GM18867 (cell line): Measurements from ENCODE around the gene GLIPR2.
"Not testable (repeated sequence)": the region's sequence is repeated elsewhere in the genome, so short reads cannot be mapped to it uniquely, and the experiment has no call there.

Source experiments
- ATAC-seq: cut with Tn5 transposase; IDR thresholded peaks from one replicate; pipeline ENCODE4 v1.9.1; 2021; ENCODE audit warnings: mild to moderate bottlenecking, moderate library complexity; ENCODE audit not compliant: unreplicated experiment

Gene GLIPR2

DNA sequence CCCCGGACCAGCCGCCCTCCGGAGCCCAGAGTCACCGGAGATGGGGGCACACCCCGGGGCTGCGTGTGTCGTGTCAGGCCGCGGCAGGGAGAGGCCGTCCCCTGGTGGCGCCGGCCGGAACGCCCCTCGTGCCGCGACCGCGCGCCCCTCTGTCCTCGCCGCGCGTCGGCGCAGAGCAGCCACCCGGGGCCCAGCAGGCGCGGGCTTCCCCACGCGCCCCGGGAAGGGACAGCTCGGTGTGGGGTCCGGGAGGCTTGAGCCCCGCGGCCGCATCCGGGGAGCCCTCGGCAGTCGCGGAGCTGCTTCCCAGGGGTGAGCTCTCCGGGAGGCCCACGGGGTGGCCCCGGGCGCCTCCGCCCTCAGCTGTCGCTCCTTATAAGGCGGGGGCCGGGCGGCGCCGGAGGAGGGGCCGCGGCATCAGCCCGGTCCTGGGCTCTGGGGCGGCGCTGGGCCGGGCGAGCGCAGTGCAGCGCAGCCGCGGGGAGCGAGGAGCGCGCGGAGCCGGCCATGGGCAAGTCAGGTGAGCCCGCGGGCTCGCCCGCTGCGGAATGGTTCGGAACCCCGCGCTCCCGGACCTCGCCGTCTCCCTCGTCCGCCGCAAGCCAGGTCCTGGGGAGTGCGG, at the start of gene GLIPR2:
GLIPR2 (plus strand) TSS at position 462 of the 622 bp plus-strand sequence; CDS start at position 508, 46 bp downstream.
- ATAC-seq: peak; percentile 94

GRCh38 chr9:36087054-36087453, 49.5 kb upstream of the GLIPR2 start:
- not testable (repeated sequence) for ATAC-seq

GRCh38 chr9:36088020-36088419, 48.5 kb upstream of the GLIPR2 start:
- no peak for ATAC-seq

DNA sequence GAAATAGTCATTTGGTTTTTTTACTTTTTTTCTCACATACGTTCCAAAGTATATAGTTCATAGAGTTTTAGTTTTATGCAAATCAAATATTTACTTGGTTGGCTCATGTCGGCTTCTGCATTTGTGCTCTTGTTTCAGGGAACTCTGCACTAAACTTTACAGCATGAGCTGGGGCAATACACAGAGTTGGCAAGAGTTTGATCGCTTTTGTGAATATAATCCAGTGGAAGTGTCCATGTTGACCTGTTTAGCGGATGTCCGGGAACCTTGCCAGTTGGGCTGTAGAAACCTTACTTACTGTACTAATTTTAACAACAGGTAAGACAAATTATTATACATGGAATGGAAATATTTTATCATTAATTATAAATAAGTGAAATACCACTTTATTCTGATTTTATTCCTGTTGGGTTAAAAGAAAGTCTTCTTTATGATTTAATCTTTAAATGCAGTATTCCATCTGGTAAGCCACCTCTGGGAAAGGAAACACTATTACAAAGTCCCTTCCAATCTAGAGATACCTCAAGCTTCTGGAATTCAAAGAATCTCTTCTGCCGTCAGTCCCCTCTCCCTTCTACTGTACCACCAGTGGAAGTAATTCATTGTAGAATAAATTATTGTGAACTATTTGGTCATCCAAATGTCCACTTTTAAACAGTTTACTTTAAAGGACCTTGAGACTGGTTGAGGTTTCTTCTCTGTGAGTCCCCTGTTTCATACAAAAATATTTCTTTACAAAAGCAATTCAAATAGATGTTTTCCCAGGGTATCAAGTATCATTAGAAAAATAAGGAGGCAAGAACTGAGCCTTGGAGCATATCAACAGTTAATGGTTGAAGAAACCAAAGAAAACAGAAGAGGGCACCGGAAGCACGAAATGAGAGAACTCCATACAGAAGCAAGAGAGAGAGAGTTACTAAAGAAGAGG, 45.2 kb upstream of the GLIPR2 start:
- no peak for ATAC-seq

DNA sequence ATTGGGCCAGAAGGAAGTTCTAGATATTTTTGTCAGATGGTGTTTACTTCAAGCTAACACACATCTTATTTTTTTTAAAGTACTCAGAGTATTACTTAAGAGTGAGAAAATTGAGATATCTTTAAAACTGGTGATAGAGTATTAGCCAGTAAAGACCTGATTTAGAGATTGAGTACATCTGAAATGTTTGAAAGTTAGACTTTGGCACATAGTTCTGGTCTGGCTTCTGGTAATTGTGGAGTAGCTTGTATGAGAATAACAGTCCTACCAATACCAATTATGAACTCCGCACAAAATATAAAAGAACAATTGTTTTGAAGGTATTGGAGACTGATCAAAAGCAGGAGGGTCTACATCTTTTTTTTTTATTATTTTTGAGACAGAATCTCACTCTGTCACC, 44.5 kb upstream of the GLIPR2 start:
- no peak for ATAC-seq

DNA sequence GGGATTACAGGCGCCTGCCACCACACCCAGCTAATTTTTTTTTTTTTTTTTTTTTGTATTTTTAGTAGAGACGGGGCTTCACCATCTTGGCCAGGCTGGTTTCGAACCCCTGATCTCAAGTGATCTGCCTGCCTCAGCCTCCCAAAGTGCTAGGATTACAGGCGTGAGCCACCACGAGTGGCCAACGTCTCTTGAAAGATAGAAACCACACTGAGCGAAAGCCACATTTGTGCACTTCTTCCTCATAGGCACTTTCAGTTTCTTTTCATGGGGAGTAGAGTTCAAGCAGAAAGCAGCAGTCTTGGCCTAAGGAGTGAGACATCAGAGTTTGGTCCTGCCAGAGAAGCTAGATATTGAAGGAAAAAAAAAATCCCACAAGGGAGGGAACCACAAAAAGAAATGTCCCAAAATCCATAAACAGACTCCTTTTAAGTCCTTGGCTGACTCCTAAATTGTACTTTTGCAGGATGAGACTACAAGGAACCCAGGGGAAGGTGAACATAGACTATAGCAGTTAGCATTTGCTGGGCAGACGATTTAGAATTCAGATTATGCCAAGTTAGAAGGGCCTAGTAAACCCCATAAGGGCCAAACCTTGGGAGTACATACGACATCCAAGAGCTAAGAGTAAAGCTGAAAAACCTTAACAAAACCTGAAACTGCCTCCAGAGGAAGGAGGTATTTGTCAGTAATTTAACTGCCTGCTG, 43.9 kb upstream of the GLIPR2 start:
- ATAC-seq: peak; percentile 89

DNA sequence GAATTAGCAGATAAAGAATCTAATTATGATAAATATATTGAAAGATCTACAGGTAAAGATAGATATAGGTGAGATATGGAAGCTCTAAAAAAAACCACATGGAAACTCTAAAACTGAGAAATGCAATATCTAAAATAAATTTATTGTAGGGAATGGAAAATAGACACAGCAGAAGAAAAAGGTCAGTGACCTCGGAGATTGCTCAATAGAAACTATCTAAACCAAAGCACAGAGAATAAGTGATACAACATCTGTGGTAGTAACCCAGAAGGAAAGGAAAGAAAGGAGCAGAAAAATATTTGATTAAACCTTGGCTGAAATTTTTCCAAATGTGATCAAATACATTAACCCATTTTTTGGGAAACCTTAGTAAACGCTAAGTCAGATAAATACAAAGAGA, 43.1 kb upstream of the GLIPR2 start:
- no peak for ATAC-seq

DNA sequence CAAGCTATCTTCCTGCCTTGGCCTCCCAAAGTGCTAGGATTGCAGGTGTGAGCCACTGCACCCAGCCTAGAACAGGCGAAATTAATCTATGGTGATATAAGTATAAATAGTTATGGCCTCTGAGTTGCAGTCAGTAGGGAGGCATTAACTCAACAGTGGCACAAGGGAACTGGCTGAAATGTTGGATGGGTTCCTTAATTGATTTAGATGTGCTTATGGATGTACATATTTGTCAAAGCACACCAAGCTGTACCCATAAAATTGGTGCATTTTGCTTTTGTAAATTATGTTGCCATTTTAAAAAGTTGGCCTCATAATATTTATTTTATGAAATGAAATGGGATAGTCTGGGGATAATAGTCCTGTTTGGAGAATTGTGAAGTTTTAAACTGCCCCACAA, 36.8 kb upstream of the GLIPR2 start:
- ATAC-seq: no peak

GRCh38 chr9:36100532-36100931, 36.0 kb upstream of the GLIPR2 start:
- no peak for ATAC-seq

DNA sequence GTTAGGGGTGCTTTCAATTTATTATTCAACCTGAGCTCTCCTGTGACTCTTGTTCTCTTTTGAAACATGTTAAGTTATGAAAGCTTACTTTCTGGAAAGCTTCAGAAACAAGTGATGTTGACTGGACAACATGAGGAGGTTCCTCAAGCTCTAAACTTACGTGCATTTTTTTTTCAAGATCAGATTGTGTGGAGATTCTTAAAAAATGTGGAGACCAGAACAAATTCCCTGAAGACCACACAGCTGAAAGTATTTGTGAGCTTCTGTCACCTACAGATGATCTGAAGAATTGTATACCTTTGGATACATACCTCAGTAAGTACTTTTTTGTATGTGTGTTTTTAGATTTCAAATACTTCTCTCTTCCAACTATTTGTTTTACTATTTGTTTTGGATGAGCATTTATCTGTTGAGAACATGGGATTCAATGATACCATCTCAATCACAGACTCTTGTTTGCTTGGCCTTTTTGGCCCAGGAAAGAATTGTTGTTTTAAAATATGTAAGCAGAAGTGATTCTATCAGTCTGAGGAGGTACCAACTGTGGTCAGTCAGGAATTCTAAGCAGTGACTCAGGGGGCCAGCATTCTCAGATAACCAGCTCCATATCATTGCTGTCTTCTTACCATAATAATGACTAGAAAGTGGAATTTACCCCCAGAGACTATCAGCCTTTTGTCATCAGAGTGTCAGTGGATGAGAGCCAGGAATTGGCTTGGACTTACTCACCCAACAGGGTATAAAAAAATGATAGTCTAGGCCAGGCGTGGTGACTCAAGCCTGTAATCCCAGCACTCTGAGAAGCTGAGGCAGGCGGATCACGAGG, 34.4 kb upstream of the GLIPR2 start:
- no peak for ATAC-seq

GRCh38 chr9:36102742-36103495, 33.6 kb upstream of the GLIPR2 start:
- peak; percentile 71 for ATAC-seq

DNA sequence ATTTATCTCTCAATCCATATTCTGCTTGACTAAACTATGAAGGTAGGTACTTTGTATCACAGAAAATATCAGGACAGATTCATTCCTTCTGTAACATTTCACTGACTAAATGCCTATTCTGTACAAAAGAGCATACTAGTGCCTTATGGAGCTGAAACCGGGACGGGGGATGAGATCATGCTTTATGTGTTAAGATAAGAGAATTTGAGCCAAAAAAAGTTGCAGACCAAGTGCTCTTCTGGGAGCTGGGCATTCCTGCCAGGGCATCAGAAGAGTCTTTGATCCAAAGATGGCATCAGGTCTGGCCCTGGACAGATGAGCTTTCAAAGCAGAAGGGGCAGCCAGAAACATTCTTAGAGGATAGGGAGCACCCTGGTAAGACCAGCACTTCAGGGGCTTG, 27.5 kb upstream of the GLIPR2 start:
- ATAC-seq: no peak

DNA sequence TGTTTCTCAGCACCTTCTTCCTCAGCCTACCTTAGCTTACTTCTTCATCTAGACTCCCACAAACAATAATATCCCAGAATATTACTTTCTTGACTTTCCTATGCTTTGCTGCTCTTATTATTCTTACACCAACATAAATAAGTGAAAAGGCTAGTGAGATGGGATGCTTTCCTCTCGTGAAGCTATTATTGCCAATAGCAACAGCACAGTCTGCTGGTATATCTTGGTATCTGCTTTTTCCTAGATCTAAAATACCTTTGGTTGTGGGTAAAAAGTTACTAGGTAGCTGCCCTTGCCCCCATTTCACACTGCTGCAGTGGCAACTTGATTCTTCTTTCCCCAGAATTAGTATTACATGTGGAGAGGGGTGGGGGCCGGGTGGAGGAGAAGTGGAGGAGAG, 26.1 kb upstream of the GLIPR2 start:
- ATAC-seq: no peak

DNA sequence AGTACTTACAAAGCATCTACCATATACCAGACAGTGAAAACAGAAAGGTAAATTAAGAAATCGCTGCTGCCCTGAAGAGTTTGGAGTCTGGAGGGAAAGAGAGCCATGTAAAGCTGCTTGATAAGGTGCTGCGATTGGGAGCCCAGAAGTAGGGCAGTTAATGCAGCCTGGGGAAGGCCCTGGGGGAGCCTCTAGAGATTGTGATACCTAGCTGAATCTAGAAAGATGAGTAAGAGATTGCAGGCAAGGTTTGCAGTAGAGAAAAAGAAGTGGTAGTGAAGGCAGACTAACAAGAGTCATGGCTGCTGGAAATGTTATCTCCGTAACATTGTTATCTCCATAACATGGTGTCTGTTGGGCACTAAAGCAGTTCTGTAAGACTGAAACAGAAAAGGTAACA, 24.0 kb upstream of the GLIPR2 start:
- no peak for ATAC-seq

DNA sequence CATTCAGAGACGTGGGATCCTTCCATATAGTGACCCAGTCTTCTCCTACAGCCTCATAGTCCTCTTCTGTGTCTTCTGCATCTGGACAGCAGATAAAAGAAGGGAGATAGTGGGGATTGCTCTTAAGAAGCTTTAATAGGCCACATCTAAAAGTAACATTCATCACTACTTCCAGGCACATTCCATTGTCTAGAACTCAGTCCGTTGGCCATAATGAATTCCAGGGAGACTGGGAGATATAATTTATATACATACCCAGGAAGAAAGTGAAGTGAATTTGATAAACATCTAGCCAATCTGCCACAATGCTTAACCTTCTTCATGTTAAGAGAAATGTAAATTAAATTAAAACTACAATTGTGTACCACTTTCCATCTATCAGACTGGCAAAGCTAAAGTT, 22.5 kb upstream of the GLIPR2 start:
- no peak for ATAC-seq

- no peak for ATAC-seq
These were observed 19.9 kb upstream of the GLIPR2 start for GRCh38 chr9:36116593-36116992.

DNA sequence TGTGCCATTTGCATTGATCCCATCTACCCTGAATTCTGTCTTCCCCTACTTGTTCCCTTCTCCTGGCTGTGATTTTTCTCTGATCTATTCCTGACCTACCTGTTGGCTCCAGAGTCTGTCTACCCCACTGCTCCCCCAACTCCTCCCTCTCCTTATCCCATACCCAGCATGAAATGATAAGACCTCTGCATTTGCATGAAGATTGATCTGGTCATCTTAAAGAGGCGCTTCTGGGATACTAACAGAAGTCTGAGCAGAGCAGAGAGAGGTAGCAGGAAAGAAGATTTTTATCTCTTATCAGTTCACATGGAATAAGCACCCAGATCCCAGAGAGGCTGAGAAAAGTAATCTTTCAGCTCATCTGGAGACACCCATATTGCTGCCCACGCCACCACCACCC, 18.3 kb upstream of the GLIPR2 start:
- no peak for ATAC-seq

DNA sequence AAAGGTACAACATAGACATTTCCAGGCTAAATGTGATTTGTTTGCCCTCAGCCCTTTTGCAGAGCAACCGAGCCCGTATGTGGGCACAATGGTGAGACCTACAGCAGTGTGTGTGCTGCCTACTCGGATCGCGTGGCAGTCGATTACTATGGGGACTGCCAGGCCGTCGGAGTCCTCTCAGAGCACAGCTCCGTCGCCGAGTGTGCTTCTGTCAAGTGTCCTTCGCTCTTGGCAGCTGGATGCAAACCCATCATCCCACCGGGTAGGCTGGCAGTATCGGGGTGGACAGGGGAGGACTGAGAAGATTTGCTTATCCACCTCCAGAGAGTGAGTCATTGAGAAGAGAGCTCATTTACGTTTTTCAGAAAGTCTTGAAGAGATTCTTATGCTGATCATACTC, 17.8 kb upstream of the GLIPR2 start:
- no peak for ATAC-seq

GRCh38 chr9:36119476-36119875, 17.1 kb upstream of the GLIPR2 start:
- ATAC-seq: no peak

- no peak for ATAC-seq
These were observed 15.8 kb upstream of the GLIPR2 start for GRCh38 chr9:36120705-36121104.
